WTC11 (cell line): Measurements from ENCODE around the gene SPP1. TPM values are rescaled to one million over a fixed set of nuclear protein-coding genes. Genes with fewer than 3 reads are reported as not detected.

ENCODE experiments used
- ATAC-seq: fragments of 200-7000 bp; cut with Tn5 transposase; 2 replicates; pipeline ENCODE4 v1.10.0; 2021; ENCODE audit warnings: mild to moderate bottlenecking, moderate library complexity
- CTCF ChIA-PET: fragments of 300-600 bp; sonication (Branson Sonifier 250); formaldehyde crosslinking; loops from one replicate; lab custom pipeline; 2021; ENCODE audit warnings: antibody characterized with exemption; lab: Charles Lee
- POLR2A ChIA-PET: fragments of 350-600 bp; sonication (Branson Sonifier 250); formaldehyde crosslinking; loops from one replicate; lab custom pipeline; 2021; ENCODE audit warnings: antibody characterized with exemption; lab: Charles Lee
- DNase-seq: peaks from one replicate; pipeline ENCODE4 v3.0.0; 2021; ENCODE audit warnings: low spot score
- H3K27ac Mint-ChIP-seq: 2 replicates; pipeline ENCODE4 v1.8.0; 2021; ENCODE audit warnings: mixed read lengths
- H3K27me3 Mint-ChIP-seq: 2 replicates; pipeline ENCODE4 v1.8.0; 2021; ENCODE audit warnings: low read depth, mild to moderate bottlenecking, moderate library complexity, mixed read lengths
- H3K36me3 Mint-ChIP-seq: 2 replicates; pipeline ENCODE4 v1.8.0; 2021; ENCODE audit warnings: mixed read lengths
- H3K4me1 Mint-ChIP-seq: 2 replicates; pipeline ENCODE4 v1.8.0; 2022; ENCODE audit warnings: mixed read lengths
- H3K4me3 Mint-ChIP-seq: 2 replicates; pipeline ENCODE4 v1.8.0; 2021; ENCODE audit warnings: mild to moderate bottlenecking, moderate library complexity, mixed read lengths
- H3K9me3 Mint-ChIP-seq: 2 replicates; pipeline ENCODE4 v1.8.0; 2021; ENCODE audit warnings: mixed read lengths
- ATF1 ChIP-seq: sonication (generic); formaldehyde crosslinking; IDR thresholded peaks from 2 replicates; pipeline ENCODE4 v1.8.1; 2023; ENCODE audit warnings: mild to moderate bottlenecking, moderate library complexity, missing genetic modification reagents
- CBFB ChIP-seq: sonication (generic); formaldehyde crosslinking; IDR thresholded peaks from 2 replicates; pipeline ENCODE4 v1.8.1; 2022; ENCODE audit warnings: mild to moderate bottlenecking, low read depth, missing genetic modification reagents
- ERG ChIP-seq: fragments of 250-450 bp; sonication (Bioruptor Pico); IDR thresholded peaks from 2 replicates; pipeline ENCODE4 v1.8.0; 2021; ENCODE audit warnings: mild to moderate bottlenecking
- IRF1 ChIP-seq: sonication (generic); formaldehyde crosslinking; IDR thresholded peaks from 2 replicates; pipeline ENCODE4 v1.8.0; 2023; ENCODE audit warnings: missing genetic modification reagents
- MXD4 ChIP-seq: fragments of 250-450 bp; sonication (Bioruptor Pico); IDR thresholded peaks from 2 replicates; pipeline ENCODE4 v1.8.0; 2021; ENCODE audit warnings: mild to moderate bottlenecking, moderate library complexity, borderline replicate concordance
- NFATC4 ChIP-seq: fragments of 250-450 bp; sonication (Bioruptor Pico); IDR thresholded peaks from 2 replicates; pipeline ENCODE4 v1.9.0; 2021; ENCODE audit warnings: mild to moderate bottlenecking
- SOX15 ChIP-seq: fragments of 250-450 bp; sonication (Bioruptor Pico); IDR thresholded peaks from 2 replicates; pipeline ENCODE4 v1.9.0; 2021; ENCODE audit warnings: mild to moderate bottlenecking
- SP1 ChIP-seq: sonication (generic); formaldehyde crosslinking; conservative IDR thresholded peaks from 2 replicates; pipeline ENCODE4 v1.8.1; 2022; ENCODE audit warnings: missing genetic modification reagents
- ZMAT4 ChIP-seq: fragments of 250-450 bp; sonication (Bioruptor Pico); IDR thresholded peaks from 2 replicates; pipeline ENCODE4 v1.9.0; 2021; ENCODE audit warnings: mild to moderate bottlenecking
- ZNF281 ChIP-seq: sonication (generic); formaldehyde crosslinking; IDR thresholded peaks from 2 replicates; pipeline ENCODE4 v1.8.0; 2023; ENCODE audit warnings: mild to moderate bottlenecking, missing genetic modification reagents
- ZNF425 ChIP-seq: fragments of 250-450 bp; sonication (Bioruptor Pico); conservative IDR thresholded peaks from 2 replicates; pipeline ENCODE4 v1.9.0; 2021; ENCODE audit warnings: mild to moderate bottlenecking
- ZNF512 ChIP-seq: sonication (generic); formaldehyde crosslinking; IDR thresholded peaks from 2 replicates; pipeline ENCODE4 v1.8.1; 2022; ENCODE audit warnings: missing genetic modification reagents, borderline replicate concordance
- total RNA-seq: library from RNA; stranded (reverse); gene quantifications from 3 replicates; pipeline ENCODE4 v1.2.3, GENCODE V29; 2021
- TF ChIP-seq, protein P1 (sequence below): sonication (generic); formaldehyde crosslinking; IDR thresholded peaks from 2 replicates; pipeline ENCODE4 v1.8.0; 2023; ENCODE audit warnings: missing genetic modification reagents, mild to moderate bottlenecking, borderline replicate concordance
- TF ChIP-seq, protein P2 (sequence below): sonication (generic); formaldehyde crosslinking; IDR thresholded peaks from 2 replicates; pipeline ENCODE4 v1.8.1; 2023; ENCODE audit warnings: mild to moderate bottlenecking, missing genetic modification reagents, moderate library complexity
- TF ChIP-seq, protein P3 (sequence below): sonication (generic); formaldehyde crosslinking; IDR thresholded peaks from 2 replicates; pipeline ENCODE4 v1.8.0; 2022; ENCODE audit warnings: mild to moderate bottlenecking, missing genetic modification reagents
- TF ChIP-seq, protein P4 (sequence below): sonication (generic); formaldehyde crosslinking; IDR thresholded peaks from 2 replicates; pipeline ENCODE4 v1.8.1; 2023; ENCODE audit warnings: mild to moderate bottlenecking, moderate library complexity, missing genetic modification reagents

The SPP1 gene
- total RNA-seq, 1 experiment from 2014 or later: 56.6 TPM

DNA sequence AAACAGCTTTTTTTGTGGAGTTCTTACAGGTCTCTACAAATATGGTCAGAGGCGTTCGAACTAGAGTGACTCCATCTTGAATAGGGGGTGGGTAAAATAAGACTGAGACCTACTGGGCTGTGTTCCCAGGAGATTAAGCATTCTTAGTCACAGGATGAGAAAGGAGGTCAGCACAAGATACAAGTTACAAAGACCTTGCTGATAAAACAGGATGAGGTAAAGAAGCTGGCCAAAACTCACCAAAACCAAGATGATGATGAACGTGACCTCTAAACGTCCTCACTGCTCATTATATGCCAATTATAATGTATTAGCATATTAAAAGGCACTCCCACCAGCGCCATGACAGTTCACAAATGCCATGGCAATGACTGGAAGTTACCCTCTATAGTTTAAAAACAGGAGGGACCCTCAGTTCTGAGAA lies 42.8 kb upstream of the SPP1 start (continued):
- peak; percentile 90 for TF ChIP-seq ERG (CRISPR knock-in tag)
- TF ChIP-seq MXD4: peak; percentile 70; the same call in 1 of the 2 replicates
- TF ChIP-seq ZNF425 (CRISPR knock-in tag): peak; percentile 74
- TF ChIP-seq CBFB (CRISPR knock-in tag): no peak
- no peak for TF ChIP-seq SP1
- peak; percentile 81 for TF ChIP-seq NFATC4 (CRISPR knock-in tag)

- Mint-ChIP-seq H3K4me3 (no peak overlapping the region), H3K4me1 (peaks cover 24% of the 10 kb centered on the region), H3K9me3 (peaks cover 5% of the 10 kb centered on the region), H3K27me3 (peaks cover 3% of the 10 kb centered on the region), H3K36me3 (peaks cover 37% of the 10 kb centered on the region), H3K27ac (peak overlapping the region; percentile 70)
- ATAC-seq (peak; percentile 24), DNase-seq (no peak)
- CTCF ChIA-PET: interaction anchor here (1.0 to 2.9 kb wide), 4 partner anchors 40 to 85 kb away, joined by 3 to 13 read pairs (median 6); no protein-coding TSS in a partner anchor
- POLR2A ChIA-PET: interaction anchor here (1.0 to 1.5 kb wide), 3 partner anchors 12 to 93 kb away, joined by 3 to 4 read pairs (median 4); no protein-coding TSS in a partner anchor
- TF ChIP-seq ATF1 (CRISPR knock-in tag) (no peak), SOX15 (CRISPR knock-in tag) (no peak), ZMAT4 (CRISPR knock-in tag) (peak; percentile 51; the same call in 1 of the 2 replicates), ZNF512 (CRISPR knock-in tag) (0 out of 2 replicates have a peak, but pooled peaks have one; percentile 39), ERG (CRISPR knock-in tag) (peak; percentile 19), IRF1 (CRISPR knock-in tag) (no peak), ZNF281 (CRISPR knock-in tag) (no peak)
- TF ChIP-seq, protein P1, sequence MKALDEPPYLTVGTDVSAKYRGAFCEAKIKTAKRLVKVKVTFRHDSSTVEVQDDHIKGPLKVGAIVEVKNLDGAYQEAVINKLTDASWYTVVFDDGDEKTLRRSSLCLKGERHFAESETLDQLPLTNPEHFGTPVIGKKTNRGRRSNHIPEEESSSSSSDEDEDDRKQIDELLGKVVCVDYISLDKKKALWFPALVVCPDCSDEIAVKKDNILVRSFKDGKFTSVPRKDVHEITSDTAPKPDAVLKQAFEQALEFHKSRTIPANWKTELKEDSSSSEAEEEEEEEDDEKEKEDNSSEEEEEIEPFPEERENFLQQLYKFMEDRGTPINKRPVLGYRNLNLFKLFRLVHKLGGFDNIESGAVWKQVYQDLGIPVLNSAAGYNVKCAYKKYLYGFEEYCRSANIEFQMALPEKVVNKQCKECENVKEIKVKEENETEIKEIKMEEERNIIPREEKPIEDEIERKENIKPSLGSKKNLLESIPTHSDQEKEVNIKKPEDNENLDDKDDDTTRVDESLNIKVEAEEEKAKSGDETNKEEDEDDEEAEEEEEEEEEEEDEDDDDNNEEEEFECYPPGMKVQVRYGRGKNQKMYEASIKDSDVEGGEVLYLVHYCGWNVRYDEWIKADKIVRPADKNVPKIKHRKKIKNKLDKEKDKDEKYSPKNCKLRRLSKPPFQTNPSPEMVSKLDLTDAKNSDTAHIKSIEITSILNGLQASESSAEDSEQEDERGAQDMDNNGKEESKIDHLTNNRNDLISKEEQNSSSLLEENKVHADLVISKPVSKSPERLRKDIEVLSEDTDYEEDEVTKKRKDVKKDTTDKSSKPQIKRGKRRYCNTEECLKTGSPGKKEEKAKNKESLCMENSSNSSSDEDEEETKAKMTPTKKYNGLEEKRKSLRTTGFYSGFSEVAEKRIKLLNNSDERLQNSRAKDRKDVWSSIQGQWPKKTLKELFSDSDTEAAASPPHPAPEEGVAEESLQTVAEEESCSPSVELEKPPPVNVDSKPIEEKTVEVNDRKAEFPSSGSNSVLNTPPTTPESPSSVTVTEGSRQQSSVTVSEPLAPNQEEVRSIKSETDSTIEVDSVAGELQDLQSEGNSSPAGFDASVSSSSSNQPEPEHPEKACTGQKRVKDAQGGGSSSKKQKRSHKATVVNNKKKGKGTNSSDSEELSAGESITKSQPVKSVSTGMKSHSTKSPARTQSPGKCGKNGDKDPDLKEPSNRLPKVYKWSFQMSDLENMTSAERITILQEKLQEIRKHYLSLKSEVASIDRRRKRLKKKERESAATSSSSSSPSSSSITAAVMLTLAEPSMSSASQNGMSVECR (CRISPR knock-in tag): no peak
- TF ChIP-seq, protein P2, sequence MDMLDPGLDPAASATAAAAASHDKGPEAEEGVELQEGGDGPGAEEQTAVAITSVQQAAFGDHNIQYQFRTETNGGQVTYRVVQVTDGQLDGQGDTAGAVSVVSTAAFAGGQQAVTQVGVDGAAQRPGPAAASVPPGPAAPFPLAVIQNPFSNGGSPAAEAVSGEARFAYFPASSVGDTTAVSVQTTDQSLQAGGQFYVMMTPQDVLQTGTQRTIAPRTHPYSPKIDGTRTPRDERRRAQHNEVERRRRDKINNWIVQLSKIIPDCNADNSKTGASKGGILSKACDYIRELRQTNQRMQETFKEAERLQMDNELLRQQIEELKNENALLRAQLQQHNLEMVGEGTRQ (CRISPR knock-in tag): no peak
- TF ChIP-seq, protein P3, sequence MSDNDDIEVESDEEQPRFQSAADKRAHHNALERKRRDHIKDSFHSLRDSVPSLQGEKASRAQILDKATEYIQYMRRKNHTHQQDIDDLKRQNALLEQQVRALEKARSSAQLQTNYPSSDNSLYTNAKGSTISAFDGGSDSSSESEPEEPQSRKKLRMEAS (CRISPR knock-in tag): no peak
- TF ChIP-seq, protein P4, sequence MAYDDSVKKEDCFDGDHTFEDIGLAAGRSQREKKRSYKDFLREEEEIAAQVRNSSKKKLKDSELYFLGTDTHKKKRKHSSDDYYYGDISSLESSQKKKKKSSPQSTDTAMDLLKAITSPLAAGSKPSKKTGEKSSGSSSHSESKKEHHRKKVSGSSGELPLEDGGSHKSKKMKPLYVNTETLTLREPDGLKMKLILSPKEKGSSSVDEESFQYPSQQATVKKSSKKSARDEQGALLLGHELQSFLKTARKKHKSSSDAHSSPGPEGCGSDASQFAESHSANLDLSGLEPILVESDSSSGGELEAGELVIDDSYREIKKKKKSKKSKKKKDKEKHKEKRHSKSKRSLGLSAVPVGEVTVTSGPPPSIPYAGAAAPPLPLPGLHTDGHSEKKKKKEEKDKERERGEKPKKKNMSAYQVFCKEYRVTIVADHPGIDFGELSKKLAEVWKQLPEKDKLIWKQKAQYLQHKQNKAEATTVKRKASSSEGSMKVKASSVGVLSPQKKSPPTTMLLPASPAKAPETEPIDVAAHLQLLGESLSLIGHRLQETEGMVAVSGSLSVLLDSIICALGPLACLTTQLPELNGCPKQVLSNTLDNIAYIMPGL (CRISPR knock-in tag): no peak
Observed at GRCh38 chr4:87933337-87933736, 42.2 kb upstream of the SPP1 start.
